ENCODE measurements around the gene BCAS3.

DNA sequence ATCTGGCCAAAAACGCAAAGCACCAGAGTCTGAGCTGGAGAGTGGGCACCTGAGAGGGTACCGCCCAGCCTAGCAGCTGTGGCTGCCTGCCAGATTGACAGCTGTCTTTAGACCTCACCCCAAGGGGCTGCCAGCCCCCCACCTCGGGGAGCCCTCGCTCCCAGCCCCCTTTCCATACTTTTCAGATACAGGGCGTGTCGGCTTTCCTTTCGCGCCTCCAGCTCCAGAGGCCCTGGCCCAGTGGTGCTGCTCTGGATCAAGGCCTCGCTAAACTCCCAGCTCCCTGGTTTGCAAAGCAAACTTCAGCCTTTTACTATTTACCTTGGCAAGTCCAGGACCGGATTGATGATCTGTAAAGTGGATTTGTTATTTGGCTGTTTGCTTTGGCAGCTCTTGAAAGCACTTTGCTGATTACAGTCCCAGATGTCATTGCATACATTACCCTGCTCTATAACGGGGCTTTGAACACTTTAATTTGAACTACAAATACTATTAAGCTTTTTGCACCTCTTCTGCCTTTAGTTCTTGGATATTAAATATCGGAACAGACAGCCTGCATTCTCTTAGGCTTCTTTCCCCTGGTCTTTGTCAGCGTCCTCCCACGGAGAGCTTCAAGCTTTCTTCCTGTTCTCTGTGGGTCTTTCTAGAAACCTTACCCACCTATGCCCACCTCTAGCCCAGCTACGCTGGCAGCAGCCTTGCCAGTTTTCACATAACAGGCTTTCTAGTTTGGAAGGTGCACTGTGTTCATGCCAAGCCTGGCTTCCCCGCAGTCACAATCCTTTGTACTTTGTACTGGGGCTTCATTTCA lies 658.4 kb downstream of the BCAS3 start:
- TF ChIP-seq POLR2A (IDR thresholded peaks at IDR 0.05; ENCODE audit: low read depth, low read length) (no peak), POLR2AphosphoS5 (IDR thresholded peaks at IDR 0.05; ENCODE audit: low read depth, low read length) (no peak), TAF1 (IDR thresholded peaks at IDR 0.05; ENCODE audit: borderline replicate concordance, low read depth, low read length) (no peak)
